Cerebellar cortex (tissue), 1 donor: ENCODE results near the gene CNIH3.
"Not testable (repeated sequence)": the region's sequence is repeated elsewhere in the genome, so short reads cannot be mapped to it uniquely, and the experiment has no call there.

Source experiments
- DNase-seq: peaks from one replicate; pipeline ENCODE4 v3.0.0-alpha.2; 2015; ENCODE audit warnings: low spot score

The CNIH3 gene

DNA sequence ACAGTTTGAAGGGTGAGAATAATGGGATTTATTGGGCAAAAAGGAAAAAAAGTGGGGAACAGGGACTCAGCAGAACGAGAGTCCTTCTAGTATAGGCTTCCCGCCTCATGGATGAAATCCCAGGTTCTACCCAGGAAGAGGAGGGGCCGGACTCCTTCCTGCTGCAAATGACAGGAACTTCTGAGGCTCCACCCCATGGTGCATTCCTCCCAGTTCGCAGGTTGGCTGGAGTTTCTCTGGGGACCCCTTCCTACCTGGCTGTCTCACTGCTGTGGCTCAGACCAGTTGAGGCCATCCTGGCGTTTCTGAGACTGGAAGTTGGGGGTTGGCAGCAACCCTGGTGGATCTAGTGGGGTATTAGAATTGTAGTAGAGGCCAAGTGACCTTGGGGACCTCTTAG is 27.5 kb downstream of the CNIH3 start:
- DNase-seq: no peak

DNA sequence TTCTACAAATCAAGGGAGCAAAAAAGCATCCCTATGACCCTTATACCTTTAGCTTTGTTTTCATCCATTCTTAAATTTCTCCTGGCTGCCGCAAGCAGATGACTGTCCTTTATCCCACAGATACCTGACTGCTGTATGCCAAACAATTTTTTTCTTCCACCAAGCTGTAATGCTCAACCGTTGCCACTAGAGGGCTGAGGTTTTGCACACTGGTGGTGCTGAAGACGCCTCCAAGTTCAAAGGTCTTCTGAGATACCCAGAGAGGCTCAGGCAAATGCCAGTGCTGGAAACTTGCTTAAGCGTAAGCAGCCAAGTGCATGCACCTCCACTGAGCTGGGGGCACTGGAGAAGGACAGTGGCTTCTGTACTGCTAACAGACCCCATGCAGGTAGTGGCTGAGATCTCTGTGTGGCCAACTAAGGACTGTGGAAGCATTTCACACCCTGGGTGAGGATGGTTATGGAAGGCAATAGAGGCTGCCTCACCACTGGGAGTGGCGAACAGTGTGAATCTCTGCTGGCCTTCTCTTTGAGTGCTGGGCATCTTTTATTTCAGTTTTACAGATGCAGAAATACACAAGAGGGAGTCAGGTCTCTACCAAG is 28.5 kb downstream of the CNIH3 start:
- DNase-seq: peak; percentile 54

DNA sequence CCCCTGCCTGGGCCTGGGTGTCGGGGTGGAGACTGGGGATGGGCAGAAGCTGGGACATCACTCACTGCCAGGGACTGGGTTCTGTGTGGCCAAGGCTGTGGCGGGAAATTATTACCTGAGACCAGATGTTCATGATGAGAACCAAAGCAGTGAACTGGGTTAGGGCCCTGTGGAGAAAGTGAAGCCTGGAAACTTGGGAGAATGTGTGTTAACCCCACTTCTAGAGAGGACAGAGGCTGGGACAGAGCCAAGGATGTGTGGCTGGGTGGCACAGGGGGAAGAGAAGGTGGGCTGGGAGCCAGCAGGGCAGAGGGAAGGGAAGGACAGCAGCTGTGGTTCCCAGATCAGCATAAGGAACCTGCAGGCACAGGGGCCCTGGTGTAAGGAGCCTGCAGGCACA is 31.3 kb downstream of the CNIH3 start:
- no peak for DNase-seq

DNA sequence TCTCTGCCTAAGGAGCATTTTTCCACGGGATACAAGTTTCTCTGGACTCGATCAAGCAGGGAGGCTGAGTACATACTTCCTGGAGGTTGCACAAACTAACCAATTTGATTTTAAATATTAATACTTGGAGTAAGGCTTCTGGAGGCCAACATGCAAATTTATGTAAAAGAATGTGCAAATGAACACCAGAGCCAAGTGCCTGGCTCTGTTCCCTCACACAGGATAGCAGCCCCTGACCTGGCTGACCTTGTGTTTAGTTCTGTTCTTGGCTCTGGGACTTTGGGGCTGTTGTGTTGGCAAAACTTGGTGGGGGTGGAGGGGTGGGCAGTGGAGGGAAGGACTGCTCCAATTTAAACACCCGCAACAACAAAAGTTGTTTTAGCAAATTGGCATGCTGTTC is 34.2 kb downstream of the CNIH3 start:
- no peak for DNase-seq

DNA sequence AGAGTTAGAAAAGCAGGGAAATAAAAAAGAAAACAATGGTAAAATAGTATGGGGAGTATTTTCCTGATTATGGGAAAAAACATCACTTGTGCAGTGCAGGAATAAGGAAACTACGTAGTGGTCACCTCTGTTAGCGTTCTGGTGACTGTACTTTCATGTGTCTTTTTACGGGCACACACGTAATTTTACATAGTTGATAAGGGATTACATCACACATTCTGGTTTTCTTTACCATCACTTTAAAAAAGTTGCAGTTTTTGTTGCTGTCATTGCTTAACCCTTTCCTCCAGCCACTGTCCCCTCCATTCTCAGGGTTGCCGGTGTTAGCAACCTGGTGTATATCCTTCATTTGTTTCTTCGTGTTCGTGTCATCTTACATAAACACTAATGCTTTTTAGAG is 35.1 kb downstream of the CNIH3 start:
- no peak for DNase-seq

DNA sequence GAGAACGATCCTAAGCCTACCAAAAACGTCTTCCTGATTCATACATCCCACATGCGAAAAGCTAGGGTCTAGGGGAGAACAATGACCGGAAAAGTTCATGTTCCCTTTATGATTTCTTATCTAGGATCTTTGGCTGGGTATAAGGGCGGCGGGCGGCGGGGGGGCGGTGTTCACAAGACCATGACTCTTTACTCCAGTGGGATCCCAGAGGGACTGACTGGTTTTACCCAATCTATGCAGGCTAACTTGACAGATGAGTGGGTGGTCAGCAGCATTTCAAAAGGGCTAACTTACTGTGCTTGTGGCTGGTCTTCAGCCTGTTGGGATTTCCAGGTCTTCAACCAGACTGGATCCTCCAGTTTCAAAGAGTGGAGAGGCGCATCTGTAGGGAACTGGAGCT is 40.3 kb downstream of the CNIH3 start:
- DNase-seq: no peak

DNA sequence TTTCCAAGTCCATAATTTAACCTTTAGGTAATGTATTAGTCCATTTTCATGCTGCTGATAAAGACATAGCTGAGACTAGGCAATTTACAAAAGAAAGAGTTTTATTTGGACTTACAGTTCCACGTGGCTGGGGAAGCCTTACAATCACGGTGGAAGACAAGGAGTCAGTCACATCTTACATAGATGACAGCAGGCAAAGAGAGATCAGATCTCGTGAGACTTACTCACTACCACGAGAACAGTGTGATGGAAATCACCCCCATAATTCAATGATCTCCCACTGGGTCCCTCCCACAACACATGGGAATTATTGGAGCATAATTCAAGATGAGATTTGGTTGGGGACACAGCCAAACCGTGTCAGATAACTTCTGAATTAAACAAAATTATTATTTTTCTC is 44.0 kb downstream of the CNIH3 start:
- no peak for DNase-seq

DNA sequence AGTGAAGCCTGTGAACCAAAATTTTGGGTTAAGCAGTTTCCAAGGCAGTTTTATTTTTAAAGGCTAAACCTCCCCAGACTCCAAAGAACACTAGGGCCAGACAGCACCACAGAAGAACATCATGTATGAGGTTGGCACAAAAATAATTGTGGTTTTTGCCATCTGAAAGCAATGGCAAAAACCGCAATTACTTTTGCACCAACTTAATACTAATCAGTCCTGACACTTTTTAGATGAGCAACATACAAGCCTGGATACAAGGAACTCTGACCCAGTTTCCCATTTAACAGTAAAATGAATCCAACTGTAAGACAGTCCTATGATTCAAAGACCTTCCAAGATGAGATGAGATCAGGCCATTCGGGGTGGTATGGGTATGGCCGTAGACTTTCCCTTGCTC is 46.8 kb downstream of the CNIH3 start:
- DNase-seq: no peak

DNA sequence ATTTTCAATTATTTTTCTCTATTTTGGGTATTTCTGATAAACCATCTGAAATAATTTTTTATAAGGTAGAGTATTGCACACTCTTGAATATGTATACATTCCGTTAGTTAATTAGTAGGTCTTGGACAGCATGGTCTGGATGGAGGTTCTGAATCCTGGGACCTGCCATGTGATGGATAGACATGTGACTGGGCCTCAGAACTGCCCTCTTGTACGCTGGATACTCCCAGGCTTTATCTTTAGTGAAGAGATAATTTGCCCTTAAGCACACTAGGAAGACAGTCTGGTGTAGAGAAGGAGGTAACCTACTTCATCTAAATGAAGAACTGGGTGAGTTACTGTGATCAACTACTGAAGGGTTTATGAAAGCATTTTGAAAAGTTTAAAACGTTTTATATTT is 48.9 kb downstream of the CNIH3 start:
- no peak for DNase-seq

DNA sequence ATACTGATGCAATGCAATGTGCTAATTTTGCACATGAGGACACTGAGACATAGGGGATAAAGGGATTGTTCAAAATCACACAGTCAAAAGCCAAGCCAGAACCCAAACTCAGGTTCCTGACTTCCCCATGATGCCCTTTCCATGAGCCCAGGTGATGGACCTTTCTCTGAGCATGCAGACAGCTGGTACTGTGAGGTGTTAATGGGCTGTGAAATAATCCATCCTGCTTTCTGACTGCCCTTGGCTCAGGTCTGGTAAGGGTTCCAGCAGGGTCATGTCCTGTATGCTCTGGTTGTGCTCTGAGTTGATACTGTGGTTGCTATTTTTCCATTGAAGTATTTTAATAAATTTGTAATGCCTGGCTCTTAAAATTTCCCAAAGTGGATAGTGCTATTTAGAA is 50.0 kb downstream of the CNIH3 start:
- peak; percentile 20 for DNase-seq

DNA sequence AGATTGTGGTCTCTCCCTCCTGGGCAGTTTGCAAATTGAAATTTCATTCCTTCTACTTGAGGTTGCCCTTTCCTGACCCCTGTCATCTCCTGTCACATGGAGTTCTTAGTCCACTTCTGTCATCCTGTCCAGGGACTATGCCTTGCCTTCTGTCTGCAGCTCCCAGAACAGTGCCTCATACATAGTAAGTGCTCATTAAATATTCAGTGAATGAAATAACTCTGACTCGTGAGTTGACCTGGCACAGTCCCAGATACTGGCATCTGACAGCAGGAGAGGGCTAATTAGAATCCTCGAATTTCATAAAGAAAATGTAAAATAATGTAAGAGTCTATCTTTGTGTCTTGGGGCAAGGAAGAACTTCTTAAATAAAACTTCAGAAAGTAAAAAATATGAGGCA is 50.8 kb downstream of the CNIH3 start:
- no peak for DNase-seq

DNA sequence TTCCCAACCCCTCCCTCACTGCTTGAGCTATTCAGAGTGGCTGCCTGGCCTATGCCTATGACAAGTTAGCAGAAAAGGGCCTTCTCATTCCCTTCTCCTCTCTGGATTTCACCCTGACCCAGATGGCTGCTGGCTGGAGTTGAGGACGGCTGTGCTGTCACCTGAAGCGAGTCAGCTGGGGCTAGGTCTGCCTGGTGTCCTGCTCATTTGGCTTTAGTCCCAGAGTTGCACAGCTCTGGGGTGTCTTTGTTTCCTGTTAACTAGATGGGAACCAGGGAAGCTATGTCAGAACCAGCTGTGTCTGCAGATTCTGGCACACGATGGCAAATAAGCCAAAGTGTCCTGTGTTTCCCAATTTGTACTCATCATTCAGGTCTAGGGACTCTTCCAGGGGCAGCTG is 52.9 kb downstream of the CNIH3 start:
- no peak for DNase-seq

DNA sequence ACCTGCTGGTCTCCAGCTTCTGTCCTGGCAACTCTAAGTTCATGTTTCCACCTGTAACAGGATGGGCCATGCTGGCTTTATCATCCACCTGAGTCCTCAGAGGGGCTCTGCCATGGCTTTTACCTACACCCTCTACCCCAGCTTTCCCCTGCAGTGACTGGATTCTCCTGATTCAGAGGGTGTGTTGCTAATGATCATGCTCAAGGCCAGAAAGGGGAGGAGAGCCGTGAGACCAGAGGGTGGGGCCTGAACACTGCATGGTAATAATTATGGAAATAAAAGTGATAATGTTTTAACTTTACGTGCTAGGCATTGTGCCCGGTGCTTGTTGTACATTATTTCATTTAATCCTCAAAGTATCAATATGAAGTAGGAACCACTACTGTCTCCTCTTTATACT is 53.3 kb downstream of the CNIH3 start:
- no peak for DNase-seq

DNA sequence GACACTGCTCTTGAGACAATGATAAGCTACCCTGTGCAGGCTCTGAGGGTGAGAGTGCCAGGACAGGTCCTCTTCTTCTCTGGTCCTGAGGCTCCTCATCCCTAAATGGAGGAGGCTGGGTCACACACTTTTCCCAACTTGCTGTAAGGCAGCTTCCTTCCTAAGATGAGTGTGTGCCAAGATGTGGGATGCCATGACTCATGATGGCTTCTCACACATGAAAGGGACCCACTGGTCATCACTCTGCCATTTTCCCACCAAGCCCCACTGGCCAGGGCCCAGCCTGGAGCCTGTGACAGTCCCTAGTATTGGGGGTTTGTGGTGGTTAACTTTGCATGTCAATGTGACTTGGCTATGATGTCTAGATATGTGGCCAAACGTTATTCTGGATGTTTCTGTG is 54.4 kb downstream of the CNIH3 start:
- no peak for DNase-seq

DNA sequence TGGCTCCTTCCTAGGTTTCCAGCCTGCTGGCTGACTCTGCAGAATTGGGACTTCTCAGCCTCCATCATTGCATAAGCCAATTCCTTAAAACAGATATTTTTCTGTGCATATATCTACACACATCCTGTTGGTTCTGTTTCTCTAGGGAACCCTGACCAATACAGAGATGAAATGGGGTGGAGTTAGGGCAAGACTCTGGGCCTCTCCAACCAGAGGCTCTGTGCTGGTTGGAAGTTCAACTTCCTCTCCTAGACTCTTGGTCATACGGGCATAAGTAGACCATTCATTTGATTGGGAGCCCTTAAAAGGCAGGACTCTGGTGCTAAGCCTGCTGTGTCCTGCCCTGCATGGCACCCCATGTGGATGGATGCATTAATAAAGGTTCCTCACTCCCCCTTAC is 55.0 kb downstream of the CNIH3 start:
- DNase-seq: no peak

DNA sequence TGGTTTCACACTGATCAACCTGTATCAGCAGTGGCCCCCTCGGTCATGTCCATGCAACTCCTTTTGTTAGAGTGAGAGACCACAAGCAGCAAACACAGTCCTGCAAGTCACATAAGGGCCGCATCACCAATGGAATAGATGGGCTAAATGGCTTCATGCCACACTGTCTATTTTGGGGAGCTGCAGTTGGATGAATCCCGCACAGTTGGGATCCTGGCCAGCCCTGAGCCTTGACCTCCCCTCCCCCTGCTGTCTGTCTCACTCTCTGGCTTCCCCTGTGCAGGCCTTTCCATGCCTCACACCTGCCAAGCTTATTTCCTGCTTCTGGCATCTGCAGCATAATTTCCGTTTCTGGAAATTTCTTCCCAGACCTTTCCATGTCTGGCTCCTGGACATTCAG is 57.0 kb downstream of the CNIH3 start:
- peak; percentile 87 for DNase-seq

DNA sequence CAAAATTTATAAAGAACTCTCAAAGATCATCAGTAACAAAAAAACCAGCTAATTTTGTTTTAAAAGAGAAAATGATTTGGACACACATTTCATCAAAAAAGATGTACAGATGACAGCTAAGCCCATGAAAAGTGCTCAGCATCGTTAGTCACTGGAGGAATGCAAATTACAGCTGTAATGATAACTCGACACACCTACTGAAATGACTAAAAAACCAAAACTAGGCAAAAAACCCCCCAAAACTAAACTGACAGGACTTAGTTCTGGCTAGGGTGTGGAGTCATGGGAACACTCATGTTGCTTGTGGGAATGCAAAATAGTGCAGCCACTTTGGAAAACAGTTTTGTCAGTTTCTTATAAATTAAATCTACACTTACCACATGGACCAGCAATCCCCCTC is 59.5 kb downstream of the CNIH3 start:
- no peak for DNase-seq

DNA sequence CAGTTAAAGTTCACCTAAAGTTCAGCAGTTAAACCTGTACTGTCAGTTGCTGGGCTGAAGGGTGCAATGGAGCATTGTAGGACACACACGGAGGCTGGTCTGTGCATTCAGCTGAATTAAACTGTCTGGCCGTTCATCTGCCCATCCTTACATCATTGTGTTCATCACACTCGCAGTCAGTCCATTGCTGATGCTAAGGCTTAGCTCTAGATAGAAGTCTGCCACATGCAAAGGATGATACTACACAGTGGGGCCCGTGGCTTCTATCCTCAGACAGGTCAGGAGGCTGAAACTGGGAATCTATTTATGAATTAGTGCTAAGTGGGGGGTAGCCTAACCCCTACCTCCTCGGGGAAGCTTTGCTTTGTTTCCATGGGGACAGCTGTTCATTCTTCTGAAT is 60.4 kb downstream of the CNIH3 start:
- no peak for DNase-seq

DNA sequence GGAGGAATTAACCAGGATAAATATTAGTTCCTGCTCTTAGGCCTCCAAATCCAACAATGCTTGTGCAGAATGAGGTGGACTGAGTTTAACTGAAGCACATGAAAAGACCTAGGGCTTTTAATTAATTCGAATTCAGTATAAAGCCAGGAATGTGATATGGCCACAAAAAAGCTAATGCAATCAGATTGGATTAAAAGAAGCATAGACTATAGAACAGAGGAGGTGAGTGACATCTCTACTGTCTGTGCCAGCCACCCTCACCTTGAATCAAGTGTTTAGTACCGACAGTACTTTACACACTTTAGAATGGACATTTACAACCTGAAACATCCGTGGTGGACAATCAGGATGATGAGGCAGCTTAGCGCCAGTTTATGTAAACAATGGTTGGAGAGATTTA is 62.1 kb downstream of the CNIH3 start:
- no peak for DNase-seq

DNA sequence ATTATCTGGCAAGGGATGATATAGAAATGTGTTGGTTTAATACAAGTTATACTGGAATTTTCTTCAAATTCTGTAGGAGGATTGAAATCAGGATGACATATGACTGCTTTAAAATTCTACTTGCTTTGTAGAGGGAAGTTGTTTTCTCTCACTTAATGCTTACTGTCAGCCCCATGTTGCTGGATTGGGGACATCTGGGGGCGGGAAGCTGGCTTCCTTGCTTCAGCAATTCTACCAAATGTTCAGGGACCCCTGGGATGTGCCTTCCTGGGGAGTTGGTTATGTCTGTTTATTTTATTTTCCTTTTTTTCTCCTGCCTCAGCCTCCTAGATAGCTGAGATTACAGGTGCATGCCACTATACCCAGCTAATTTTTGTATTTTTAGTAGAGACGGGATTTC is 63.5 kb downstream of the CNIH3 start:
- DNase-seq: no peak

DNA sequence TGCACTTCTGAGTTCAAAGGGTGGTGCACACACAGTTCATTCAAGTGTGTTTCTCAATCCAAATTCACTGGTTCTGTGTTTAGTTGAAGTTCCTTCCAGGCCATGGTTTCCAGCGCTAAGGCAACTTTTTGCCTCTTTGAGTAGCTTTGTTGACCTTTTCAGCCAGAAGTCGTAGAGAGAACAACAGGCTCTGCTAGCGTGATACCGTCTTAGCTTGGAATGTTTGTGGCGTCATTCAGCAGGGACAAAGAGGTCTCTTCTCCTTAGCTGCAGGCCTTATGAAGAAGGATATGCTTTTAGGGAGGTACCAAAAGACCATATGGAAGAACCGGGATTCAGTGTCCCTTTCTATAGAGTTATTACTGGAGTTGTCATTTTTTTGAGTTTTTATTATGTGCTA is 65.7 kb downstream of the CNIH3 start:
- DNase-seq: no peak

DNA sequence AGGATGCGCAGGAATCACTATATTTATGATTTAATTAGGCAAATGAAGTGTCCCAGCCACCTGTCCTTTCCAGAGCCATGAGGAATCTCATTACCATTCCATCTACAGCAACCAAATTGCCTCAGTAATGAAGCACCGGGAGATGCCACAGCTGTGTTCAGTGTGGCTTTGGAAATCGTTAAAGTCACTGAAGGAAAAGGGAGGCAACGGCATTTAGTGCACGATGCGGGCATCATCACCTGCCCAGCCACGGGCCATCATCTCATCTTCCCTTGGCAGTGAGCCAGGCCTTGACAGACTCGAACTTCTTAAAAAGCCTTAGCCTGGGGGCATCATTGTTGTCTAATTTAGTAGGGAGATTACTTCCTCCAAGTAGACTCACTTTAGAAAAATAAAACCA is 67.8 kb downstream of the CNIH3 start:
- no peak for DNase-seq

DNA sequence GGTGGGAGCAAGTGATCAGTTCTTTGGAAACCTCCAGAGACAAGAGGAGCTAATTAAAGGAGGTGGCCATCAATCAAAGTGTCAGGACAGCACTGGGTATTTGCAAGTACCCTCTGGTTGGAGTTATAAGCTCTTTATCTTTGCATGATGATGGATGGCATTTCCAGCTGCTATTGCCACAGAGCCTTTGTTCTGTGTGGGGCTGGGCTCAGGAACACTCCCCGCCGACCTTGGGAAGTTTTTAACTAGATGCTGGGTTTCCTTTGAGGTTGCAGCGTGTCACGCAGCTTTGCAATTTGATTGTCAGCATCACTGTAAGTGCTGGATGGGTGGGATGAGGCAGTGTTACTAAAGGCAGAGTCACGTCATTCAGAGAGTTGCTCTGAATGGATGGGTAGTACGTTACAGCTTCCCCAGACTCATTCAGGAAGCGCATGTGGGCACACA is 68.9 kb downstream of the CNIH3 start:
- DNase-seq: no peak

DNA sequence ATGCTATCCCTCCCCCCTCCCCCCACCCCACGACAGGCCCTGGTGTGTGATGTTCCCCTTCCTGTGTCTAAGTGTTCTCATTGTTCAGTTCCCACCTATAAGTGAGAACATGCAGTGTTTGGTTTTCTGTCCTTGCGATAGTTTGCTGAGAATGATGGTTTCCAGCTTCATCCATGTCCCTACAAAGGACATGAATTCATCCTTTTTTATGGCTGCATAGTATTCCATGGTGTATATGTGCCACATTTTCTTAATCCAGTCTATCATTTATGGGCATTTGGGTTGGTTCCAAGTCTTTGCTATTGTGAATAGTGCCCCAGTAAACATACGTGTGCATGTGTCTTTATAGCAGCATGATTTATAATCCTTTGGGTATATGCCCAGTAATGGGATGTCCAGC is 70.0 kb downstream of the CNIH3 start:
- DNase-seq: not testable (repeated sequence)

DNA sequence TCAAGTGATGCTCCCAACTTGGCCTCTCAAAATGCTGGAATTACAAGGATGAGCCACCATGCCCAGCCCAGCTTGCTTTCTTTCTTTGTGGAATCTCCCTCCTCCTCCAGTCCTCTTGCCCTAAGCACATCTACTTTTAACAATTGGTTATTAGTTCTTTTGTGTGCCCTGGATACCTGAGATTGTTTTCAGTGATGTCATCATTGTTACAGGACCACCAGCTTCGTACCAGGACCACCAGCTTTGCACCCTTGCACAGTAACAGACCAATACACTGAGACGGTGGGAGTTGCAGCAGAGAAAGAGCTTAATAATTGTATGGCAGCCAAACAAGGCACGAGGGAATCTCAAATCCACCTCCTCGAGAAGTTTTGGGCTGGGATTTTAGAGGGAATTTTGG is 71.3 kb downstream of the CNIH3 start:
- no peak for DNase-seq
